K562 (cell line): ENCODE measurements around the gene PLEKHA1. TPM values are rescaled to one million over a fixed set of nuclear protein-coding genes. Genes with fewer than 3 reads are reported as not detected.

Source experiments
- ATAC-seq: fragments of 200-7000 bp; cut with Tn5 transposase; 3 replicates; pipeline ENCODE4 v1.9.1; 2020; ENCODE audit warnings: moderate library complexity
- BruUV-seq: library from RNA; stranded (reverse); fragments of 400-500 nt; replicated peaks from 2 replicates; lab custom pipeline; 2021; lab: Mats Ljungman, UMichigan
- CTCF ChIA-PET: fragments of 300-600 bp; formaldehyde crosslinking; extraction: SDS; loops from one replicate; lab custom pipeline; 2021; ENCODE audit warnings: low intra/inter-chr PET ratio; lab: Yijun Ruan, JAX
- POLR2A ChIA-PET: fragments of 300-600, 350-650 bp; sonication (Branson Sonifier 250); formaldehyde crosslinking; extraction: SDS; loops from one replicate; lab custom pipeline; 2021; ENCODE audit warnings: antibody characterized with exemption, inconsistent platforms; lab: Yijun Ruan, JAX
- DNase-seq, 4 experiments: peaks; one replicate each; pipeline versions ENCODE4 v3.0.0 to v3.0.0-alpha.2; 2011 to 2018; ENCODE audit warnings: low spot score in 3 of 4, mixed read lengths in 3 of 4; ENCODE audit errors: extremely low read depth in 1 of 4
- FAIRE-seq: peaks from 2 replicates; lab custom pipeline; 2011; peaks lifted over from hg19 to GRCh38; lab: Jason Lieb, UNC
- H2AFZ ChIP-seq: 2 replicates; pipeline ENCODE4 v1.6.0; 2011; ENCODE audit warnings: low read depth, low read length, control low read depth, inconsistent platforms
- H3K27ac ChIP-seq: fragments of 200-600 bp; 3 replicates; pipeline ENCODE4 v1.8.0; 2011; ENCODE audit warnings: low read depth, mild to moderate bottlenecking, control low read depth, inconsistent platforms, low read length, moderate library complexity, mixed read lengths; ENCODE audit errors: extremely low read depth
- H3K27me3 ChIP-seq, 2 experiments: fragments of 300-600 bp in 1 of 2; 2 replicates in 1 of 2; 3 replicates in 1 of 2; pipeline versions ENCODE4 v1.6.0 to v1.8.0; 2011; ENCODE audit warnings: inconsistent platforms in 2 of 2, low read length in 2 of 2, mild to moderate bottlenecking in 1 of 2, mixed read lengths in 1 of 2, moderate library complexity in 1 of 2; ENCODE audit not compliant: control insufficient read depth in 2 of 2, insufficient read depth in 2 of 2
- H3K36me3 ChIP-seq: fragments of 300-600 bp; 3 replicates; pipeline ENCODE4 v1.8.0; 2011; ENCODE audit warnings: mild to moderate bottlenecking, low read length, inconsistent platforms; ENCODE audit not compliant: control insufficient read depth, insufficient read depth
- H3K4me1 ChIP-seq, 2 experiments: fragments of 200-600 bp in 1 of 2; replicated peaks in 1 of 2; 2 replicates in 1 of 2; 3 replicates in 1 of 2; pipeline versions ENCODE4 v1.5.1 to v1.8.0; 2011; ENCODE audit warnings: inconsistent platforms in 2 of 2, low read length in 2 of 2, mild to moderate bottlenecking in 1 of 2, mixed read lengths in 1 of 2, moderate library complexity in 1 of 2; ENCODE audit not compliant: control insufficient read depth in 2 of 2, insufficient read depth in 2 of 2
- H3K4me2 ChIP-seq: 2 replicates; pipeline ENCODE4 v1.6.1; 2011; ENCODE audit warnings: low read length, control low read depth, inconsistent platforms, mixed read lengths; ENCODE audit not compliant: insufficient read depth
- H3K4me3 ChIP-seq: fragments of 200-600 bp; sonication (generic), shearing (Covaris generic); 2 replicates; pipeline ENCODE4 v1.5.1; 2016; ENCODE audit warnings: control low read depth, inconsistent platforms
- H3K79me2 ChIP-seq: fragments of 200-600 bp; 3 replicates; pipeline ENCODE4 v1.8.0; 2011; ENCODE audit warnings: low read length, inconsistent platforms; ENCODE audit not compliant: control insufficient read depth, insufficient read depth
- H3K9ac ChIP-seq, 2 experiments: 2 replicates each; pipeline versions ENCODE4 v1.6.0 to v1.6.1; 2011; ENCODE audit warnings: low read depth in 2 of 2, low read length in 2 of 2, control low read depth in 1 of 2, inconsistent platforms in 1 of 2, mild to moderate bottlenecking in 1 of 2, mixed read lengths in 1 of 2; ENCODE audit not compliant: insufficient read depth in 1 of 2
- H3K9me1 ChIP-seq: one replicate; pipeline ENCODE4 v1.6.0; 2011; ENCODE audit warnings: inconsistent platforms, mild to moderate bottlenecking, low read length, moderate library complexity; ENCODE audit not compliant: control insufficient read depth, insufficient read depth
- H3K9me3 ChIP-seq: replicated peaks from 2 replicates; pipeline ENCODE4 v1.5.1; 2011; ENCODE audit warnings: low read depth, low read length, inconsistent platforms; ENCODE audit not compliant: control insufficient read depth, insufficient read depth
- H4K20me1 ChIP-seq: replicated peaks from 2 replicates; pipeline ENCODE4 v1.6.1; 2011; ENCODE audit warnings: low read length, inconsistent platforms, mixed read lengths; ENCODE audit not compliant: control insufficient read depth, insufficient read depth
- JUND ChIP-seq, 2 experiments: IDR thresholded peaks; 2 replicates in 1 of 2; 3 replicates in 1 of 2; pipeline ENCODE4 v1.6.1; 2011; ENCODE audit warnings: borderline replicate concordance in 2 of 2, low read depth in 2 of 2, low read length in 2 of 2, improper control_type of control experiment in 1 of 2, missing biosample characterization in 1 of 2, missing genetic modification characterization in 1 of 2, missing genetic modification reagents in 1 of 2
- LARP7 ChIP-seq: fragments of 450-650 bp; IDR thresholded peaks from 2 replicates; pipeline ENCODE4 v1.6.1; 2016
- LEF1 ChIP-seq: fragments of 450-650 bp; IDR thresholded peaks from 2 replicates; pipeline ENCODE4 v1.6.1; 2016; ENCODE audit warnings: mild to moderate bottlenecking
- NFIX ChIP-seq: fragments of 250-450 bp; sonication (Bioruptor Pico); IDR thresholded peaks from 2 replicates; pipeline ENCODE4 v1.4.0; 2020; ENCODE audit warnings: low read depth, mild to moderate bottlenecking, moderate library complexity
- NRF1 ChIP-seq, 2 experiments: fragments of 450-650 bp; IDR thresholded peaks in 1 of 2; conservative IDR thresholded peaks in 1 of 2; 2 replicates each; pipeline ENCODE4 v1.6.1; 2014; ENCODE audit warnings: mild to moderate bottlenecking in 2 of 2
- PHB ChIP-seq: fragments of 250-450 bp; sonication (Bioruptor Pico); IDR thresholded peaks from 2 replicates; pipeline ENCODE4 v1.5.0; 2021
- PHF8 ChIP-seq: fragments of 200-600 bp; sonication (generic); IDR thresholded peaks from 2 replicates; pipeline ENCODE4 v1.6.1; 2012; ENCODE audit warnings: mixed run types, mild to moderate bottlenecking, inconsistent platforms, low read length, moderate library complexity, borderline replicate concordance
- ZNF436 ChIP-seq: fragments of 250-450, 450-650 bp; sonication (Bioruptor Pico); formaldehyde crosslinking; IDR thresholded peaks from 2 replicates; pipeline ENCODE4 v1.7.0; 2020; ENCODE audit warnings: mild to moderate bottlenecking
- ZNF561 ChIP-seq: fragments of 450-650 bp; formaldehyde crosslinking; conservative IDR thresholded peaks from 2 replicates; pipeline ENCODE4 v1.4.0; 2020; ENCODE audit warnings: mild to moderate bottlenecking, moderate library complexity
- ZNF75A ChIP-seq: fragments of 450-650 bp; formaldehyde crosslinking; IDR thresholded peaks from 2 replicates; pipeline ENCODE4 v1.4.0; 2020; ENCODE audit warnings: mild to moderate bottlenecking
- WGBS: fragments of 100-300 bp; shearing (Covaris generic); methylation state at CpG from one replicate; pipeline ENCODE4 v1.1.6; 2016; ENCODE audit warnings: low coverage, mixed read lengths; ENCODE audit not compliant: insufficient coverage; ENCODE audit errors: missing lambda C conversion rate; 5-methylcytosine and 5-hydroxymethylcytosine counted together
- in situ Hi-C: fragments of 300-500 bp; cut with MboI; formaldehyde crosslinking; loops from 4 replicates; pipeline ENCODE4 v1.15.0; 2018; ENCODE audit warnings: inconsistent platforms, mixed read lengths
- intact Hi-C: fragments of 100-400 bp; cut with micrococcal nuclease; formaldehyde crosslinking; loops from 2 replicates; pipeline ENCODE4 v1.14.2; 2022
- polyA plus RNA-seq, 8 experiments: library from polyadenylated mRNA; depleted of rRNA in 4 of 8; stranded (reverse) in 5 of 8; unstranded in 3 of 8; fragments of >200 nt; fragmentation: Nextera tagmentation in 2 of 8; fragmentation: Illumina TruSeq in 1 of 8; extraction: Ambion mirVana in 2 of 8; extraction: Trizol in 1 of 8; gene quantifications; 2 replicates each; pipeline versions ENCODE4 v1.2.1 to v1.2.3, GENCODE V29; 2011 to 2014; ENCODE audit warnings: inconsistent platforms in 1 of 8, missing spikeins in 1 of 8
- total RNA-seq, 7 experiments: library from RNA; depleted of rRNA in 6 of 7; stranded (reverse); fragments of >200 nt in 6 of 7; fragmentation: Illumina TruSeq in 2 of 7; extraction: Trizol in 2 of 7; gene quantifications; 2 replicates each; pipeline versions ENCODE4 v1.2.1 to v1.2.3, GENCODE V29; 2011 to 2021; ENCODE audit warnings: low replicate concordance in 1 of 7
- TF ChIP-seq, protein P1 (sequence below): fragments of 450-650 bp; IDR thresholded peaks from 2 replicates; pipeline ENCODE4 v1.6.1; 2016; ENCODE audit warnings: borderline replicate concordance
- TF ChIP-seq, protein P2 (sequence below), 2 experiments: IDR thresholded peaks; 2 replicates each; pipeline ENCODE4 v1.6.1; 2011; ENCODE audit warnings: borderline replicate concordance in 1 of 2, control low read depth in 1 of 2, low read depth in 1 of 2, low read length in 1 of 2, mild to moderate bottlenecking in 1 of 2, mixed read lengths in 1 of 2, moderate library complexity in 1 of 2; ENCODE audit not compliant: insufficient read depth in 1 of 2, insufficient read length in 1 of 2, poor library complexity in 1 of 2, severe bottlenecking in 1 of 2; ENCODE audit errors: extremely low read depth in 1 of 2
- TF ChIP-seq, protein P3 (sequence below): fragments of 450-650 bp; formaldehyde crosslinking; IDR thresholded peaks from 2 replicates; pipeline ENCODE4 v1.4.0; 2022; ENCODE audit warnings: mild to moderate bottlenecking, moderate library complexity

The PLEKHA1 gene
- total and polyA plus RNA-seq, 9 of the 15 experiments (the other 6 are each of a cell fraction or from before 2014, with no cell fraction given): 0.05 to 4.7 (median 1.0) TPM

DNA sequence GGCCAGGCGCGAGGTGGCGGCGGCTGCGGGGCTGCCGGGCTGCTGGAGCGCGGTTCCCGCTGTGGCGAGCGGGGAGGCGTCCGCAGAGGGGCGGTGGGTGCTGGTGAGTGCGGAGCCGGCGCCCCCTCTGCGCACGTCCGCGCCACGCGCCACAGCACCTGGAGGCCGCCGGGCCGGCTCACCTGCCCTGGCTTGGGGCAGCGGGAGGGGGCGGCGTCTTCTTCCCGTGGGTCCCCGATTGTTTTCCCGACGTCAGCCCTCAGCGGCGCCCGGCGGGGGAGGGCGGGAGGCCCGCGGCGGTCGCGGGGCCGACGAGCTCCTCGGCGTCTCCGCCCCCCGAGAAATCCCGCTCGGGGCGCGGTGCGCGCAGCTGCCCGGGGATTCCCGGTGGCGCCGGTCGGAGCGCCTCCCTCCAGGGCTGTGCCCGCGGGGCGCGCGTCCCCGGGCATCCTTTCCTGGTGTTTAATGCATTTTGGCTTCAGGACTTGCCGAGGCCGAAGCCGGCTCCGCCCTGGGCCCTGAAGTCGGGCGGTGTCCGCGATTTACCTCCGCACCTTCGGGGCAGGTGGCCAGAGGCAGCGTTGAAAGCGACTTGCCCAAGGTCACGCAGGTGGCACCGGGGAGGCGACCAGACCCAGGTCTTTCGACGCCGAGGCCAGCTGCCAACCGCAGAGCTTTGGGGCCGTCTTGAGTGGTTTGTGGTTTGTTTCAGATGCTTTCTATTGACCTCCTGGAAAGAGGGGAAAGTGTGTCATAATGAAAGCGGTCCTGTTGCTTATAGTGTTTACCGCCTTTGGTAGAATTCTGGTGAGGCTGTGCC, 561 bp downstream of the PLEKHA1 start:
- in situ Hi-C loops: no loop called here
- intact Hi-C loops: no loop called here
- H4K20me1 ChIP-seq: no peaks in the 10 kb centered on the region
- no peak for FAIRE-seq
- H3K9me1 ChIP-seq: no peaks in the 10 kb centered on the region
- H3K9me3 ChIP-seq: no peaks in the 10 kb centered on the region
- H3K9ac ChIP-seq: peak overlapping the region in 1 of 2 experiments; percentile 71; a peak in 2 of 4 replicates
- DNase-seq: peak; percentile 4 to 41 (median 25)
- no peak for ATAC-seq
- WGBS: 8% methylated on average over 21 of the region's 89 CpGs
- H2AFZ ChIP-seq: peak overlapping the region; percentile 59
- BruUV-seq: no TSS peak
- ChIA-PET CTCF (no interaction called here), POLR2A (interaction anchor here (0.7 kb wide), 1 partner anchor 15 kb away, joined by 3 read pairs; no protein-coding TSS in a partner anchor)
- H3K27me3 ChIP-seq: peaks cover 5 to 7% of the 10 kb centered on the region in 2 experiments; a peak in 3 of 5 replicates
- H3K4me1 ChIP-seq: peaks cover 0 to 13% of the 10 kb centered on the region in 2 experiments; a peak in 2 of 5 replicates
- no peaks in the 10 kb centered on the region for H3K79me2 ChIP-seq
- peak overlapping the region; percentile 49 for H3K4me2 ChIP-seq
- H3K4me3 ChIP-seq: peak overlapping the region; percentile 42
- TF ChIP-seq ZNF561 (CRISPR knock-in tag): no peak
- no peak for TF ChIP-seq ZNF436 (CRISPR knock-in tag)
- no peak for TF ChIP-seq ZNF75A (CRISPR knock-in tag)
- TF ChIP-seq PHB (CRISPR knock-in tag): no peak
- TF ChIP-seq, protein P1, sequence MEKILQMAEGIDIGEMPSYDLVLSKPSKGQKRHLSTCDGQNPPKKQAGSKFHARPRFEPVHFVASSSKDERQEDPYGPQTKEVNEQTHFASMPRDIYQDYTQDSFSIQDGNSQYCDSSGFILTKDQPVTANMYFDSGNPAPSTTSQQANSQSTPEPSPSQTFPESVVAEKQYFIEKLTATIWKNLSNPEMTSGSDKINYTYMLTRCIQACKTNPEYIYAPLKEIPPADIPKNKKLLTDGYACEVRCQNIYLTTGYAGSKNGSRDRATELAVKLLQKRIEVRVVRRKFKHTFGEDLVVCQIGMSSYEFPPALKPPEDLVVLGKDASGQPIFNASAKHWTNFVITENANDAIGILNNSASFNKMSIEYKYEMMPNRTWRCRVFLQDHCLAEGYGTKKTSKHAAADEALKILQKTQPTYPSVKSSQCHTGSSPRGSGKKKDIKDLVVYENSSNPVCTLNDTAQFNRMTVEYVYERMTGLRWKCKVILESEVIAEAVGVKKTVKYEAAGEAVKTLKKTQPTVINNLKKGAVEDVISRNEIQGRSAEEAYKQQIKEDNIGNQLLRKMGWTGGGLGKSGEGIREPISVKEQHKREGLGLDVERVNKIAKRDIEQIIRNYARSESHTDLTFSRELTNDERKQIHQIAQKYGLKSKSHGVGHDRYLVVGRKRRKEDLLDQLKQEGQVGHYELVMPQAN: no peak
- TF ChIP-seq, protein P2, sequence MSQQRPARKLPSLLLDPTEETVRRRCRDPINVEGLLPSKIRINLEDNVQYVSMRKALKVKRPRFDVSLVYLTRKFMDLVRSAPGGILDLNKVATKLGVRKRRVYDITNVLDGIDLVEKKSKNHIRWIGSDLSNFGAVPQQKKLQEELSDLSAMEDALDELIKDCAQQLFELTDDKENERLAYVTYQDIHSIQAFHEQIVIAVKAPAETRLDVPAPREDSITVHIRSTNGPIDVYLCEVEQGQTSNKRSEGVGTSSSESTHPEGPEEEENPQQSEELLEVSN (IDR thresholded peaks at IDR 0.05; ENCODE audit: borderline replicate concordance in 1 of 2, extremely low read depth in 1 of 2, insufficient read depth in 1 of 2, insufficient read length in 1 of 2, low read depth in 1 of 2, low read length in 1 of 2, poor library complexity in 1 of 2, severe bottlenecking in 1 of 2): peak in 1 of 2 experiments; percentile 24
- TF ChIP-seq NRF1 (conservative IDR thresholded peaks at IDR 0.05 in 1 of 2, IDR thresholded peaks at IDR 0.05 in 1 of 2): peak in 1 of 2 experiments; percentile 2; a peak in 1 of 4 replicates
- TF ChIP-seq LEF1: no peak
- TF ChIP-seq PHF8: peak; percentile 11; the same call in 1 of the 2 replicates
- TF ChIP-seq, protein P3, sequence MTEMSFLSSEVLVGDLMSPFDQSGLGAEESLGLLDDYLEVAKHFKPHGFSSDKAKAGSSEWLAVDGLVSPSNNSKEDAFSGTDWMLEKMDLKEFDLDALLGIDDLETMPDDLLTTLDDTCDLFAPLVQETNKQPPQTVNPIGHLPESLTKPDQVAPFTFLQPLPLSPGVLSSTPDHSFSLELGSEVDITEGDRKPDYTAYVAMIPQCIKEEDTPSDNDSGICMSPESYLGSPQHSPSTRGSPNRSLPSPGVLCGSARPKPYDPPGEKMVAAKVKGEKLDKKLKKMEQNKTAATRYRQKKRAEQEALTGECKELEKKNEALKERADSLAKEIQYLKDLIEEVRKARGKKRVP (CRISPR knock-in tag): no peak
- no peak for TF ChIP-seq LARP7
- no peak for TF ChIP-seq JUND (IDR thresholded peaks at IDR 0.05; ENCODE audit: borderline replicate concordance, low read depth, low read length)
- TF ChIP-seq JUND (tag; IDR thresholded peaks at IDR 0.05; ENCODE audit: borderline replicate concordance, low read depth, low read length): no peak
- TF ChIP-seq NFIX (CRISPR knock-in tag): no peak
- no peak overlapping the region for H3K27ac ChIP-seq
- H3K36me3 ChIP-seq: no peaks in the 10 kb centered on the region
